CD4-positive, alpha-beta T cell treated with Interleukin-4 for 4 hours (primary cell): ENCODE results near the gene RHOB.
"Not testable (repeated sequence)": the region's sequence is repeated elsewhere in the genome, so short reads cannot be mapped to it uniquely, and the experiment has no call there.

Experiments used
- DNase-seq: peaks from one replicate; pipeline ENCODE4 v3.0.0-alpha.2; 2020

RHOB gene

DNA sequence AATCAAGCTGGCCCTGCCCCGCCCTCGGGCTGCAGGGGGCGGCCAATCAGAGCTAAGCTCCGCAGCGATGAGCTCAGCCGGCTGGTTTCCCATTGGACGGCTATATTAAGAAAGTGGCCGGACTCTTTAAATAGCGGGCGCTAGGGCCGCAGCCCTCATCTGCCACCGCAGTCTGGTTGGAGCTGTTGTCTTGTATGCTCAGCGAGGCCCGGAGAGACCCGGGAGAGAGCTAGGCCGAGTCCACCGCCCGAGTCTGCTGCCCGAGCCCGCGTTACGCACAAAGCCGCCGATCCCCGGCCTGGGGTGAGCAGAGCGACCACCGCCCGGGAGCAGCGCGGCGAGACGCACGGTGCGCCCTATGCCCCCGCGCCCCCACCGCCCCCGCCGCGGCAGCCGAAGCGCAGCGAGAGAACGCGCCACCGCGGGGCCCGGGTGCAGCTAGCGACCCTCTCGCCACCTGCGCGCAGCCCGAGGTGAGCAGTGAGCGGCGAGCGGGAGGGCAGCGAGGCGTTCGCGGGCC, at the start of gene RHOB:
Gene RHOB, plus strand, starts transcription at position 158 of the 520 bp plus-strand sequence. CDS start 392 bp downstream, outside the sequence.
- DNase-seq = peak; percentile 95

- DNase-seq = no peak
Measured at GRCh38 chr2:20397811-20398447, 48.9 kb upstream of the RHOB start.

- DNase-seq = no peak
Measured at GRCh38 chr2:20398956-20399567, 47.8 kb upstream of the RHOB start.

GRCh38 chr2:20400306-20400705, 46.6 kb upstream of the RHOB start:
- no peak for DNase-seq

GRCh38 chr2:20400787-20401488, 45.9 kb upstream of the RHOB start:
- no peak for DNase-seq

GRCh38 chr2:20401489-20401835, 45.4 kb upstream of the RHOB start:
- no peak for DNase-seq

GRCh38 chr2:20403774-20404312, 43.0 kb upstream of the RHOB start:
- no peak for DNase-seq

DNA sequence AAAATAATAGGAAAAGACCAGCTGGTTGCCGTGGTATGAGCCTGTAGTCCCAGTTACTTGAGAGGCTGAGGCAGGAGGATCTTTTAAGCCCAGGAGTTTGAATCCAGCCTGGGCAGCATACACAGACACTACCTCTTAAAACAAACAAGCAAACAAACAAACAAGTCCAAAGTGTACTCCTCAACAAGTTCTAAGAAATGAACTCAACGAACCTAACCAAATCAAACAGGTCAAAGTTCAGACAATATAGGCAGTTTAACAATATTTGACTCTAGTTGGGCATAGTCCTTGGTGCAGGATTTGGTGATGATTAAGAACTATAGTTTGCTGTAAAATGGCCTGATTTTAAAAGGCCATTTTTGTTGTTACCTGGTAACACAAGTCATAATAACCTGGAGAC, 41.9 kb upstream of the RHOB start:
- no peak for DNase-seq

DNA sequence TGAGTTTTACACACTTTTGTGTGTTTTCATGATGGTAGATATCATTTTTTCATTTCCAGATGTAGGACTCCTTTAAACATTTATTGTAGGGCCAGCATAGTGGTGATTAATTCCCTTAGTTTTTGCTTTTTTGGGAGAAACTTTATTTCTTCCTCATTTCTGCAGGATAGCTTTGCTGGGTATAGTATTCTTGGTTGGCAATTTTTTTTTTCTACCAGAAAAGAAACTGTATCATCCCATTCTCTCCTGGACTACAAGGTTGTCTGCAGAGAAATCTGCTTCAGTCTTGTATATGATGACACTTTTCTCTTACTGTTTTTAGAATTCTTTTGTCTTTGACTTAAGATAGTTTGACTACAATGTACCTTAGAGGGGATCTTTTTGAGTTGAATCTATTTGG, 37.8 kb upstream of the RHOB start:
- DNase-seq = no peak

DNA sequence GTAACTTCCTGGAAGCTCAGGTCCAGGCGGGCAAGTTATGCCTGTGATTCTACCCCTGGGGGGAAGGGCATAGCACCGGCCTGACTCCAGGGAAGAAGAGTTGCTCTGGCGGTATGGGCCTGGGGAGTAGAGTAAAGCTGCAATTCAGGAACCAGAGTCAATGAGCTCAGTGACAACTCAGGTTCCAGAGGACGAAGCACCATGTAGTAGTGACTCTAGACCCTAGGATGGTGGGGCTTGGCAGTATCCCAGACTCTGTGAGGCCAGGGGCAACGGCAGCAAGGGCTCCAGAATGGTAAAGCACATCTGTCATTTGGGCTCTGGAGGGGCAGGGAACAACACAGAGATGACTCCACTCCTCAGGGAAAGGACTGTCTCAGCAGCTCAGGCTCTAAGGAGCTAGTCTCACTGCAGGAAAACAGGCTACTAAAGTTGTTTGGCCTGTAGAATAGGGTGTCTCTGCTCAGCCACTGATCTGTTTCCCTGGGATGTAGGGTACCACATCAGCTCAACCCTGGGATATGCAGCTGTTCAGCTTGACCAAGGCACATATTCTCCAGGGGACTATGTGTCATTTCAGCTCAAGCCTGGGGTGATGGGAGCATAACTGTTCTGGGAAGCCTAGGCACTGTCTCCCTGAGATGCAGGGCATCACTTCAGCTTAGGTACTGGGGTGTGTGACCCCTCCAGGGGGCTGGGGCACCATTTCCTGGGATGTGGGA, 36.2 kb upstream of the RHOB start:
- no peak for DNase-seq

GRCh38 chr2:20411361-20411894, 35.4 kb upstream of the RHOB start:
- DNase-seq = peak; percentile 68

DNA sequence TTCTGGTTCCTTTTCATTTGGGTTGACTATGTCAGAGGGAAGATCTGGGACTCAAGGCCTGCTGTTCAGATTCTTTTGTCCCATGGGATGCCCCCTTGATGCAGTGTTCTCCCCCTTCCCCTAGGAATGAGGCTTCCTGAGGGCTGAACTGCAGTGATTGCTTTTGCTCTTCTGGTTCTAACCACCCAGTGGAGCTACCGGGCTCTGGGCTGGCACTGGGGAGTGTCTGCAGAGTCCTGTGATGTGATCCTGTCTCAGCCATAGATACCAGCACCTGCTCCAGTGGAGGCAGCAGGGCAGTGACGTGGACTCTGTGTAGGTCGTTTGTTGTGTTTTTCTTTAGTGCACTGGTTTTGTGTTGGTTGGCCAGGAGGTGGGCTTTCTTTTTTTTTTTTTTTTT, 32.1 kb upstream of the RHOB start:
- DNase-seq = no peak

GRCh38 chr2:20415511-20415918, 31.4 kb upstream of the RHOB start:
- no peak for DNase-seq

DNA sequence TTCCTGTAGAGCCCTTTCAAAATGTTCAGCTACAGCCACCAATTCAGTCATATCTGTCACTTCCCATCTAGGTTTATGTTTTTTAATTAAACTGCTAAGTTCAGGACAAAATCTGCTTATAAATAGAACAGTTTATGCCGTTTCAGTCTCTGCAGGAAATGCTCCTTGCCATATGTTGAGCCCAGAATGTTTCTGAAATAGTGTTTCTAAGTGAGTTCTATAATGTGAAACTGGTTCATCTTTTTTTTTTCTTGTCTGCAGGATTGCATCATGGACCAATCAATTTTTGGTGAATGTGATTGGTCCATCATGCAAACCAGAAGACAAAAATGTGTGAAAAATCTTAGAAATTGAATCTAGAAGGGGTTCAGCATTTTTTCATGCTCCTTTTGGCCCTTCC, 30.2 kb upstream of the RHOB start:
- no peak for DNase-seq

GRCh38 chr2:20417230-20417821, 29.5 kb upstream of the RHOB start:
- not testable (repeated sequence) for DNase-seq

GRCh38 chr2:20418519-20418918, 28.4 kb upstream of the RHOB start:
- no peak for DNase-seq

GRCh38 chr2:20419007-20419576, 27.8 kb upstream of the RHOB start:
- no peak for DNase-seq

GRCh38 chr2:20419752-20420151, 27.1 kb upstream of the RHOB start:
- DNase-seq = no peak

DNA sequence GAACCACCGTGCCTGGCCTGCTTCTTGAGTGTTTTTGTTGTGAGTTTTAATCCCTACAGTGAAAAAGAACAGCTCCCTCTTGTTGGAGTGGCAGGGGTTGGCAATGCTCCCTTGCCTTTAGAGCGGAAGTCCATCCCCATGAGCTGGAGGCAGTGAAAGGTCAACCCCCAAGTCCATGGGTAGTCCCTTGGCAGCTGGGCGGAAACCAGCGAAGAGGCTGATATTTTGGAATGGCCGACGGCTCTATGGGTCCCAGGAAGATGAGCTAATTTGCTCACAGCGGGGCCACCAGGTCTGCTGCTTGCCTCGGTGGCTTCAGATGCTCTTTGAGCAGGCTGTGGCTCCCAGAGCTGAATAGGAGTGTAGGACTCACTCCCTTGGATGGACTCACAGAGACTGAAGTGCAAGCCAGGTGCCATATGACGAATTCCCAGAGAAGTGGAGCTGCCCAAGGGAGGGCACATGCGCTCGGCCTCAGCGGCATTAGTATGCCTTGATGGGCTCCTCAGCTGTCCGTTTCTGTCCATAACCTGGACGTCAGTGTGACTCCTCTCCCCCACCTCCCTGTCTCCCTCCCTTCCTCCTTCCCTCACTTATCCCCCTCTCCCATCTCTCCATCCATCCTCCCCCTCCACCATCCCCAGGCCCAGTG, 25.4 kb upstream of the RHOB start:
- no peak for DNase-seq

DNA sequence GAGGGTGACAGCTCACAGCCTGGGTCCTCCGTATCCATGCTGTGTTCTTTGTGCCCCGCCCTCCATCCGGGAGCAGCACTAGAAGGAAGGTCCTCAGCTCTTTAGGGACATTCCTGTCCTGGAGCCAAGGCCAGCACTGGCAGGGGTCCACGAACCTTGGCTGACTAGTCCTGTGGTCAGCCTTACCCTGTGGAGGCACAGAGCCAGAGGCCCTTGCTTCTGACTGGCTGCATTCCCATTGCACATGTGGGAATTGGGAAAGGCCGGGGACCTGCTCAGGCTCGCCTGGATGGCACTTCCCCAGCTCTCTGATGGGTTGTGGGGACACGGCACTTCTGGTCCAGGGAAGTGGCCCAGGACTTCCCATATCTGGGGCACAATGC, 24.9 kb upstream of the RHOB start:
- no peak for DNase-seq

GRCh38 chr2:20422402-20423271, 24.2 kb upstream of the RHOB start:
- no peak for DNase-seq
